Omental fat pad (tissue), 4 donors: ENCODE measurements around the gene LSS. TPM values are rescaled to one million over a fixed set of nuclear protein-coding genes. Genes with fewer than 3 reads are reported as not detected.

Source experiments
- ATAC-seq: fragments of 150-250 bp; one replicate; pipeline ENCODE4 v1.9.1; 2016; ENCODE audit warnings: mild to moderate bottlenecking, moderate library complexity; ENCODE audit not compliant: low FRiP score
- DNase-seq: peaks from one replicate; pipeline ENCODE4 v3.0.0-alpha.2; 2019; ENCODE audit warnings: low spot score
- total RNA-seq, 4 donors: library from RNA; depleted of rRNA; stranded (reverse); fragments of >200 nt; gene quantifications; one replicate each; pipeline ENCODE4 v1.1.0, GENCODE V29; 2016
- TF ChIP-seq, protein P1 (sequence below), 3 donors: fragments of 450-650 bp; IDR thresholded peaks; one replicate each; pipeline ENCODE4 v1.5.1; 2016 to 2017; ENCODE audit warnings: antibody characterized with exemption in 3 of 3, mild to moderate bottlenecking in 3 of 3, moderate library complexity in 2 of 3

Gene LSS
- total RNA-seq, 4 donors from 2014 or later = 94.8 to 122 (median 108) TPM

GRCh38 chr21:46138383-46138970 lies 90.1 kb downstream of the LSS start:
- ATAC-seq (no peak), DNase-seq (no peak)
- TF ChIP-seq, protein P1, sequence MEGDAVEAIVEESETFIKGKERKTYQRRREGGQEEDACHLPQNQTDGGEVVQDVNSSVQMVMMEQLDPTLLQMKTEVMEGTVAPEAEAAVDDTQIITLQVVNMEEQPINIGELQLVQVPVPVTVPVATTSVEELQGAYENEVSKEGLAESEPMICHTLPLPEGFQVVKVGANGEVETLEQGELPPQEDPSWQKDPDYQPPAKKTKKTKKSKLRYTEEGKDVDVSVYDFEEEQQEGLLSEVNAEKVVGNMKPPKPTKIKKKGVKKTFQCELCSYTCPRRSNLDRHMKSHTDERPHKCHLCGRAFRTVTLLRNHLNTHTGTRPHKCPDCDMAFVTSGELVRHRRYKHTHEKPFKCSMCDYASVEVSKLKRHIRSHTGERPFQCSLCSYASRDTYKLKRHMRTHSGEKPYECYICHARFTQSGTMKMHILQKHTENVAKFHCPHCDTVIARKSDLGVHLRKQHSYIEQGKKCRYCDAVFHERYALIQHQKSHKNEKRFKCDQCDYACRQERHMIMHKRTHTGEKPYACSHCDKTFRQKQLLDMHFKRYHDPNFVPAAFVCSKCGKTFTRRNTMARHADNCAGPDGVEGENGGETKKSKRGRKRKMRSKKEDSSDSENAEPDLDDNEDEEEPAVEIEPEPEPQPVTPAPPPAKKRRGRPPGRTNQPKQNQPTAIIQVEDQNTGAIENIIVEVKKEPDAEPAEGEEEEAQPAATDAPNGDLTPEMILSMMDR (IDR thresholded peaks at IDR 0.05) = no peak

Other genes starting within 250 kb of the LSS start
- gene COL6A1, start 247.0 kb downstream of the LSS start, total RNA-seq = 1,000 to 10,000 TPM in 1 of 4 donors, 100 to 1,000 TPM in 3; 410 to 1,024 (median 521) TPM
- 1,000 to 10,000 TPM in 1 of 4 donors, 100 to 1,000 TPM in 3; 480 to 1,153 (median 616) TPM for gene COL6A2, start 130.7 kb downstream of the LSS start, total RNA-seq
- not detected for gene FTCD, start 73.2 kb downstream of the LSS start, total RNA-seq
- 1 to 10 TPM in 3 of 4 donors, under 1 TPM in 1; 0.96 to 8.0 (median 2.8) TPM for gene SPATC1L, start 44.3 kb downstream of the LSS start, total RNA-seq
- 100 to 1,000 TPM in 1 of 4 donors, 10 to 100 TPM in 3; 63.8 to 129 (median 76.6) TPM for gene MCM3AP, start 56.8 kb upstream of the LSS start, total RNA-seq
- gene YBEY, start 57.6 kb upstream of the LSS start, total RNA-seq = 10 to 100 TPM in 1 of 4 donors, 1 to 10 TPM in 3; 5.4 to 12.7 (median 9.3) TPM
- gene C21orf58, start 95.1 kb upstream of the LSS start, total RNA-seq = 1 to 10 TPM in 2 of 4 donors, under 1 TPM in 2; 0.44 to 2.4 (median 0.91) TPM
- gene PCNT, start 95.4 kb upstream of the LSS start, total RNA-seq = 10 to 100 TPM; 23.0 to 51.7 (median 24.4) TPM
- 10 to 100 TPM; 25.9 to 57.4 (median 33.3) TPM for gene DIP2A, start 230.1 kb upstream of the LSS start, total RNA-seq